WTC11 (cell line): ENCODE measurements around the gene KSR2.

Experiments
- CREB1 ChIP-seq: sonication (generic); formaldehyde crosslinking; IDR thresholded peaks from 2 replicates; pipeline ENCODE4 v1.8.0; 2023; ENCODE audit warnings: mild to moderate bottlenecking, missing genetic modification reagents
- KAT7 ChIP-seq: sonication (generic); formaldehyde crosslinking; IDR thresholded peaks from 2 replicates; pipeline ENCODE4 v1.8.1; 2023; ENCODE audit warnings: missing genetic modification reagents, mild to moderate bottlenecking, borderline replicate concordance
- NFYB ChIP-seq: sonication (generic); formaldehyde crosslinking; conservative IDR thresholded peaks from 2 replicates; pipeline ENCODE4 v1.8.0; 2022; ENCODE audit warnings: low read depth, missing genetic modification reagents
- NR3C1 ChIP-seq: sonication (generic); formaldehyde crosslinking; conservative IDR thresholded peaks from 2 replicates; pipeline ENCODE4 v1.8.1; 2023; ENCODE audit warnings: low read depth, mild to moderate bottlenecking, missing genetic modification reagents
- SP1 ChIP-seq: sonication (generic); formaldehyde crosslinking; conservative IDR thresholded peaks from 2 replicates; pipeline ENCODE4 v1.8.1; 2022; ENCODE audit warnings: missing genetic modification reagents
- TEAD4 ChIP-seq: sonication (generic); formaldehyde crosslinking; IDR thresholded peaks from 2 replicates; pipeline ENCODE4 v1.8.0; 2022; ENCODE audit warnings: mild to moderate bottlenecking, missing genetic modification reagents
- ZNF219 ChIP-seq: sonication (generic); formaldehyde crosslinking; IDR thresholded peaks from 2 replicates; pipeline ENCODE4 v1.8.0; 2023; ENCODE audit warnings: missing genetic modification reagents, mild to moderate bottlenecking, borderline replicate concordance
- TF ChIP-seq, protein P1 (sequence below): fragments of 200-600 bp; IDR thresholded peaks from 2 replicates; pipeline ENCODE4 v1.8.0; 2022; ENCODE audit warnings: antibody characterized with exemption
- TF ChIP-seq, protein P2 (sequence below): sonication (generic); formaldehyde crosslinking; IDR thresholded peaks from 2 replicates; pipeline ENCODE4 v1.8.0; 2022; ENCODE audit warnings: mild to moderate bottlenecking, missing genetic modification reagents
- TF ChIP-seq, protein P3 (sequence below): sonication (generic); formaldehyde crosslinking; IDR thresholded peaks from 2 replicates; pipeline ENCODE4 v1.8.1; 2022; ENCODE audit warnings: low read depth, mild to moderate bottlenecking, moderate library complexity, missing genetic modification reagents, borderline replicate concordance
- TF ChIP-seq, protein P4 (sequence below): sonication (generic); formaldehyde crosslinking; IDR thresholded peaks from 2 replicates; pipeline ENCODE4 v1.8.0; 2023; ENCODE audit warnings: mild to moderate bottlenecking, missing genetic modification reagents

DNA sequence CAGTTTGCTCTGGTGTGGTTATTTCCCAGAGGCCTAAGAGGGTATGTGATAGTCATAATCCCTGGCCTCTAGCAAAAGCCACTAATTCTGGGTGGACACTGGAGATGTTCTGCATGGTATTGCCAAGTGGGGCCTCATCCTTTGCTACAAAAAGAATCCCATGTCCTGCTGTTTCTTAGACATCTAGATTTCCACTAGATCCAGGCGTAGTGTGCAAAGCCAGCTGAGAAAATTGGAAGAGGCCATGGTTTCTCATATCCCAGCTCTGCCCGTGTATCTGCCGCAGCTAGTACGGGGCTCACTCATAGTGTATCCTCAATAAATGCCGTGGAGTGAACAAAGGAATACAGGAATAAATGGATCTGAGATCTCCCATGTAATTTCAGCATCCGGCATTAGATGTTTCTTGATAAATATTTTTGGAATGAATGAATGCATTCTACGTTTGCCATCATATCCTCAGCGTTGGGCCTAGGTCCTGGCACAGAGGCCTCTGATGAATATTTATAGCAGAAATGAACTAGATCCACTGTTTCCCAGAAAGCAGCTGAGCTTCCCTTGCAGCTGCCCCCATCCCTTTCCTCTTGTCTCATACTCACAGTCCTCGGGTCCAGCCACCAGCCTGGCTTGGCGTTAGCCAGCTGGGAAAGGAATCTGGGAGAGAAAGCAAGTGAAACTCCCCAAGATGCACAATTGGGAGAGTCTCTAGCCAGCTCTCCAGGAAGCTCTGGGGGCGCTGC is 531.1 kb downstream of the KSR2 start:
- no peak for TF ChIP-seq KAT7 (CRISPR knock-in tag)
- TF ChIP-seq TEAD4 (CRISPR knock-in tag) = no peak
- TF ChIP-seq, protein P1, sequence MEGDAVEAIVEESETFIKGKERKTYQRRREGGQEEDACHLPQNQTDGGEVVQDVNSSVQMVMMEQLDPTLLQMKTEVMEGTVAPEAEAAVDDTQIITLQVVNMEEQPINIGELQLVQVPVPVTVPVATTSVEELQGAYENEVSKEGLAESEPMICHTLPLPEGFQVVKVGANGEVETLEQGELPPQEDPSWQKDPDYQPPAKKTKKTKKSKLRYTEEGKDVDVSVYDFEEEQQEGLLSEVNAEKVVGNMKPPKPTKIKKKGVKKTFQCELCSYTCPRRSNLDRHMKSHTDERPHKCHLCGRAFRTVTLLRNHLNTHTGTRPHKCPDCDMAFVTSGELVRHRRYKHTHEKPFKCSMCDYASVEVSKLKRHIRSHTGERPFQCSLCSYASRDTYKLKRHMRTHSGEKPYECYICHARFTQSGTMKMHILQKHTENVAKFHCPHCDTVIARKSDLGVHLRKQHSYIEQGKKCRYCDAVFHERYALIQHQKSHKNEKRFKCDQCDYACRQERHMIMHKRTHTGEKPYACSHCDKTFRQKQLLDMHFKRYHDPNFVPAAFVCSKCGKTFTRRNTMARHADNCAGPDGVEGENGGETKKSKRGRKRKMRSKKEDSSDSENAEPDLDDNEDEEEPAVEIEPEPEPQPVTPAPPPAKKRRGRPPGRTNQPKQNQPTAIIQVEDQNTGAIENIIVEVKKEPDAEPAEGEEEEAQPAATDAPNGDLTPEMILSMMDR = no peak
- TF ChIP-seq, protein P2, sequence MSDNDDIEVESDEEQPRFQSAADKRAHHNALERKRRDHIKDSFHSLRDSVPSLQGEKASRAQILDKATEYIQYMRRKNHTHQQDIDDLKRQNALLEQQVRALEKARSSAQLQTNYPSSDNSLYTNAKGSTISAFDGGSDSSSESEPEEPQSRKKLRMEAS (CRISPR knock-in tag) = no peak
- TF ChIP-seq CREB1 (CRISPR knock-in tag) = no peak
- no peak for TF ChIP-seq NFYB (CRISPR knock-in tag)
- TF ChIP-seq, protein P3, sequence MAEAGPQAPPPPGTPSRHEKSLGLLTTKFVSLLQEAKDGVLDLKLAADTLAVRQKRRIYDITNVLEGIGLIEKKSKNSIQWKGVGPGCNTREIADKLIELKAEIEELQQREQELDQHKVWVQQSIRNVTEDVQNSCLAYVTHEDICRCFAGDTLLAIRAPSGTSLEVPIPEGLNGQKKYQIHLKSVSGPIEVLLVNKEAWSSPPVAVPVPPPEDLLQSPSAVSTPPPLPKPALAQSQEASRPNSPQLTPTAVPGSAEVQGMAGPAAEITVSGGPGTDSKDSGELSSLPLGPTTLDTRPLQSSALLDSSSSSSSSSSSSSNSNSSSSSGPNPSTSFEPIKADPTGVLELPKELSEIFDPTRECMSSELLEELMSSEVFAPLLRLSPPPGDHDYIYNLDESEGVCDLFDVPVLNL (CRISPR knock-in tag) = no peak
- TF ChIP-seq ZNF219 (CRISPR knock-in tag) = no peak
- TF ChIP-seq, protein P4, sequence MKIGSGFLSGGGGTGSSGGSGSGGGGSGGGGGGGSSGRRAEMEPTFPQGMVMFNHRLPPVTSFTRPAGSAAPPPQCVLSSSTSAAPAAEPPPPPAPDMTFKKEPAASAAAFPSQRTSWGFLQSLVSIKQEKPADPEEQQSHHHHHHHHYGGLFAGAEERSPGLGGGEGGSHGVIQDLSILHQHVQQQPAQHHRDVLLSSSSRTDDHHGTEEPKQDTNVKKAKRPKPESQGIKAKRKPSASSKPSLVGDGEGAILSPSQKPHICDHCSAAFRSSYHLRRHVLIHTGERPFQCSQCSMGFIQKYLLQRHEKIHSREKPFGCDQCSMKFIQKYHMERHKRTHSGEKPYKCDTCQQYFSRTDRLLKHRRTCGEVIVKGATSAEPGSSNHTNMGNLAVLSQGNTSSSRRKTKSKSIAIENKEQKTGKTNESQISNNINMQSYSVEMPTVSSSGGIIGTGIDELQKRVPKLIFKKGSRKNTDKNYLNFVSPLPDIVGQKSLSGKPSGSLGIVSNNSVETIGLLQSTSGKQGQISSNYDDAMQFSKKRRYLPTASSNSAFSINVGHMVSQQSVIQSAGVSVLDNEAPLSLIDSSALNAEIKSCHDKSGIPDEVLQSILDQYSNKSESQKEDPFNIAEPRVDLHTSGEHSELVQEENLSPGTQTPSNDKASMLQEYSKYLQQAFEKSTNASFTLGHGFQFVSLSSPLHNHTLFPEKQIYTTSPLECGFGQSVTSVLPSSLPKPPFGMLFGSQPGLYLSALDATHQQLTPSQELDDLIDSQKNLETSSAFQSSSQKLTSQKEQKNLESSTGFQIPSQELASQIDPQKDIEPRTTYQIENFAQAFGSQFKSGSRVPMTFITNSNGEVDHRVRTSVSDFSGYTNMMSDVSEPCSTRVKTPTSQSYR (CRISPR knock-in tag) = no peak
- TF ChIP-seq SP1 (CRISPR knock-in tag) = no peak
- TF ChIP-seq NR3C1 (CRISPR knock-in tag) = no peak
